GM19324 (cell line): Measurements from ENCODE around the gene VPS37D.
"Not testable (repeated sequence)": the region's sequence is repeated elsewhere in the genome, so short reads cannot be mapped to it uniquely, and the experiment has no call there.

Experiments
- ATAC-seq: cut with Tn5 transposase; IDR thresholded peaks from one replicate; pipeline ENCODE4 v1.9.1; 2021; ENCODE audit warnings: mild to moderate bottlenecking, moderate library complexity; ENCODE audit not compliant: unreplicated experiment, low FRiP score

Gene VPS37D

GRCh38 chr7:73645643-73646174 is 21.9 kb upstream of the VPS37D start:
- ATAC-seq: no peak

GRCh38 chr7:73646785-73647724 is 20.6 kb upstream of the VPS37D start:
- no peak for ATAC-seq

- ATAC-seq: no peak
Measured at GRCh38 chr7:73647725-73648592, 19.7 kb upstream of the VPS37D start.

- no peak for ATAC-seq
Measured at GRCh38 chr7:73648593-73649332, 18.9 kb upstream of the VPS37D start.

- no peak for ATAC-seq
Measured at GRCh38 chr7:73649576-73649975, 18.1 kb upstream of the VPS37D start.

GRCh38 chr7:73650524-73650923 is 17.1 kb upstream of the VPS37D start:
- ATAC-seq: no peak

- no peak for ATAC-seq
Measured at GRCh38 chr7:73652541-73652949, 15.1 kb upstream of the VPS37D start.

- ATAC-seq: not testable (repeated sequence)
Measured at GRCh38 chr7:73655309-73655708, 12.3 kb upstream of the VPS37D start.

GRCh38 chr7:73659983-73660382 is 7.6 kb upstream of the VPS37D start:
- no peak for ATAC-seq

GRCh38 chr7:73660594-73660993 is 7.0 kb upstream of the VPS37D start:
- not testable (repeated sequence) for ATAC-seq

- no peak for ATAC-seq
Measured at GRCh38 chr7:73663033-73663432, 4.6 kb upstream of the VPS37D start.

GRCh38 chr7:73668103-73668885 is 663 bp downstream of the VPS37D start:
- peak; percentile 15 for ATAC-seq

- ATAC-seq: no peak
Measured at GRCh38 chr7:73668886-73669230, 1.2 kb downstream of the VPS37D start.

GRCh38 chr7:73669288-73669701 is 1.7 kb downstream of the VPS37D start:
- no peak for ATAC-seq

- no peak for ATAC-seq
Measured at GRCh38 chr7:73669858-73670385, 2.3 kb downstream of the VPS37D start.

- no peak for ATAC-seq
Measured at GRCh38 chr7:73671322-73671661, 3.7 kb downstream of the VPS37D start.

GRCh38 chr7:73671857-73672445 is 4.3 kb downstream of the VPS37D start:
- ATAC-seq: no peak

- ATAC-seq: no peak
Measured at GRCh38 chr7:73674468-73675124, 7.0 kb downstream of the VPS37D start.

- not testable (repeated sequence) for ATAC-seq
Measured at GRCh38 chr7:73676062-73676461, 8.4 kb downstream of the VPS37D start.
